Liver (tissue), 3 donors: ENCODE measurements around the gene ZNF273.

ENCODE experiments used
- JUND ChIP-seq, 2 donors: IDR thresholded peaks; 2 replicates each; pipeline ENCODE4 v1.6.1; 2016; ENCODE audit warnings: antibody characterized with exemption in 2 of 2
- TF ChIP-seq, protein P1 (sequence below): fragments of 150-350 bp; IDR thresholded peaks from 2 replicates; pipeline ENCODE4 v1.5.1; 2017; ENCODE audit warnings: improper control_type of control experiment, low read depth, low read length; ENCODE audit not compliant: missing input control
- donor health status: healthy.
- donor health status: healthy.

DNA sequence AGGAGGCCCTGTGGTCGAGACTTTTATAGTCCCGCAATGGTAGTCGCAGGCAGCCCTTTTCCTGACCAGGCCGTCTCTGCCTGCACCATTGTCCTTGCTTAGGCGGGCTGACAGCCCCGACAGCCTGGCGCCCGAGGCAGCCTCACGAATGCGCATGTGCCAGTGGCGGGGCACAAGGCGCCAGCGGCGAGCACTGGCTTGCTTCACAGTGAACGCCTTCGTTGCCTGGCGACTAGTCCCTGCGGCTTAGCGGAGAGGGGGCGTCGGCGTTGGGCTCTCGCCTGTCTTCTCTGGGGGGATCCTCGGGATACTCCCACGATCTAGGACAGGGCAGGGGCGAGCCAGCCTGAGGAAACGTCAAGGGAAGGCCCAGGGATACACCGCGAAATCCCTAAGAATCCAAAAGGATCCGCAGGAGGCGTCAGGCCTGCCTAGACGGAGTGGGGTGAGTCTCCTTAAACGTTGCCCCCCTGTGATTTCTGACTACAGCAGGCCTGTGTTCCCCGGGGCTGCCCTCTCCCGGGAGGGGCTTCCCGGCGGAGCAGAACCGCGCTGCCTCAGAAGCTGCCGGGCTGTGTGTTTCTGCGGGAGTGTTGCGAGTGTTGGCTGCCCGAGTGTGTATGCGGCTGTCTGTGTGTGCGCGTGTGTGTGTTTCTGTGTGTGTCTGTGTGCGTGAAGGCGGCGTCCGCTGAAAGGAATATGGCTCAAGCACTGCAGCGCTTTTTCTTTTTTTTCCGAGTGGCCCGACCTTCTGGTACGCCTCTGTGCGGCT is 20.5 kb upstream of the ZNF273 start:
- no peak for TF ChIP-seq JUND (IDR thresholded peaks at IDR 0.05)
- TF ChIP-seq, protein P1, sequence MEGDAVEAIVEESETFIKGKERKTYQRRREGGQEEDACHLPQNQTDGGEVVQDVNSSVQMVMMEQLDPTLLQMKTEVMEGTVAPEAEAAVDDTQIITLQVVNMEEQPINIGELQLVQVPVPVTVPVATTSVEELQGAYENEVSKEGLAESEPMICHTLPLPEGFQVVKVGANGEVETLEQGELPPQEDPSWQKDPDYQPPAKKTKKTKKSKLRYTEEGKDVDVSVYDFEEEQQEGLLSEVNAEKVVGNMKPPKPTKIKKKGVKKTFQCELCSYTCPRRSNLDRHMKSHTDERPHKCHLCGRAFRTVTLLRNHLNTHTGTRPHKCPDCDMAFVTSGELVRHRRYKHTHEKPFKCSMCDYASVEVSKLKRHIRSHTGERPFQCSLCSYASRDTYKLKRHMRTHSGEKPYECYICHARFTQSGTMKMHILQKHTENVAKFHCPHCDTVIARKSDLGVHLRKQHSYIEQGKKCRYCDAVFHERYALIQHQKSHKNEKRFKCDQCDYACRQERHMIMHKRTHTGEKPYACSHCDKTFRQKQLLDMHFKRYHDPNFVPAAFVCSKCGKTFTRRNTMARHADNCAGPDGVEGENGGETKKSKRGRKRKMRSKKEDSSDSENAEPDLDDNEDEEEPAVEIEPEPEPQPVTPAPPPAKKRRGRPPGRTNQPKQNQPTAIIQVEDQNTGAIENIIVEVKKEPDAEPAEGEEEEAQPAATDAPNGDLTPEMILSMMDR: no peak
